BLaER1 treated with 17β-estradiol and CSF1 and Interleukin-3, amounts not matched to agents 10 nM and 100 nM (cell line): ENCODE measurements around the gene MAML2.
A peak's percentile ranks its signal among the peaks of the same experiment; 100 is the strongest.

ENCODE experiments used
- H3K27ac ChIP-seq, 11 experiments: shearing (Covaris generic); formaldehyde crosslinking; 2 replicates each; pipeline ENCODE4 v1.8.1; 2022
- H3K27me3 ChIP-seq, 11 experiments: shearing (Covaris generic); formaldehyde crosslinking; 2 replicates each; pipeline ENCODE4 v1.8.1; 2022
- H3K36me3 ChIP-seq, 11 experiments: shearing (Covaris generic); formaldehyde crosslinking; 2 replicates each; pipeline ENCODE4 v1.8.1; 2022
- H3K4me1 ChIP-seq, 10 experiments: shearing (Covaris generic); formaldehyde crosslinking; 2 replicates each; pipeline ENCODE4 v1.8.1; 2022
- H3K4me2 ChIP-seq, 11 experiments: shearing (Covaris generic); formaldehyde crosslinking; 2 replicates each; pipeline ENCODE4 v1.8.1; 2022
- H3K4me3 ChIP-seq, 10 experiments: shearing (Covaris generic); formaldehyde crosslinking; 2 replicates each; pipeline ENCODE4 v1.8.1; 2022
- H3K9ac ChIP-seq, 11 experiments: shearing (Covaris generic); formaldehyde crosslinking; 2 replicates each; pipeline ENCODE4 v1.8.1; 2022
- H3K9me3 ChIP-seq, 11 experiments: shearing (Covaris generic); formaldehyde crosslinking; replicated peaks in 1 of 11; 2 replicates each; pipeline ENCODE4 v1.8.1; 2022
- H4K20me1 ChIP-seq, 11 experiments: shearing (Covaris generic); formaldehyde crosslinking; 2 replicates each; pipeline ENCODE4 v1.8.1; 2022
- Cebpa-rat ChIP-seq, 11 experiments: shearing (Covaris generic); IDR thresholded peaks; 2 replicates each; pipeline ENCODE4 v1.8.1; 2022

Gene MAML2

DNA sequence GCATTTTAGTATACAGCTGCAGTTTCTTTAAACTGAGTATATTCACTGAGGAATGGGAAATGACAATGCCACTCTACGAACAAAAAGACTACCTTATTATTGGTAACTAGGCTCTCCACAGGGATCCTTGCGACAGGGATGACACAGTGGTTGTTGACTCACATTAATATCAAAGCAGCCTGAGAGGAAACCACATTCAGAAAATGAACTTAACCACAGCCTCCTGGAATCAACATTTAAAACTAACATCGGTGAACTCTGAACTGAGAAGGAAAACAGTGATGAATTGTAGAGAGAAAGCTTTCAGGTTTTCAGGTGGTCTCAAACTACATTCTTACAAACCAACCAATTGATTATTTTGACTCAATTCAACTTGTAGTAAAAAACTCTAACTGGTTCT is 328.8 kb downstream of the MAML2 start:
- TF ChIP-seq Cebpa-rat (IDR thresholded peaks at IDR 0.05): peak in 3 of 11 experiments; percentile 7 to 49 (median 15); a peak in 1 of 22 replicates
- H3K4me3 ChIP-seq: peak overlapping the region in 2 of 10 experiments; percentile 36 to 52; a peak in 5 of 20 replicates
- no peaks in the 10 kb centered on the region for H3K27me3 ChIP-seq
- peaks cover 0 to 94% (median 0%) of the 10 kb centered on the region in 11 experiments; a peak in 5 of 22 replicates for H4K20me1 ChIP-seq
- no peaks in the 10 kb centered on the region for H3K9me3 ChIP-seq
- H3K4me2 ChIP-seq: peak overlapping the region; percentile 75 to 94 (median 87)
- H3K9ac ChIP-seq: peak overlapping the region; percentile 37 to 72 (median 67); a peak in 19 of 22 replicates
- H3K36me3 ChIP-seq: peaks cover 0 to 16% (median 0%) of the 10 kb centered on the region in 11 experiments; a peak in 2 of 22 replicates
- peak overlapping the region in 10 of 11 experiments; percentile 57 to 88 (median 82); a peak in 20 of 22 replicates for H3K27ac ChIP-seq
- H3K4me1 ChIP-seq: peaks cover 38 to 51% (median 46%) of the 10 kb centered on the region in 10 experiments

- Histone ChIP-seq H3K27ac (peak overlapping the region in 10 of 11 experiments; percentile 57 to 88 (median 82); a peak in 20 of 22 replicates), H3K4me3 (peak overlapping the region in 3 of 10 experiments; percentile 18 to 52 (median 36); a peak in 7 of 20 replicates), H3K9ac (peak overlapping the region; percentile 37 to 72 (median 67); a peak in 19 of 22 replicates), H3K27me3 (no peaks in the 10 kb centered on the region), H3K9me3 (no peaks in the 10 kb centered on the region), H3K4me2 (peak overlapping the region; percentile 75 to 94 (median 87)), H3K4me1 (peaks cover 38 to 51% (median 46%) of the 10 kb centered on the region in 10 experiments), H4K20me1 (peaks cover 0 to 94% (median 0%) of the 10 kb centered on the region in 11 experiments; a peak in 5 of 22 replicates), H3K36me3 (peaks cover 0 to 19% (median 0%) of the 10 kb centered on the region in 11 experiments; a peak in 2 of 22 replicates)
- no peak for TF ChIP-seq Cebpa-rat (IDR thresholded peaks at IDR 0.05)
These were observed 329.4 kb downstream of the MAML2 start for GRCh38 chr11:96013461-96014213.

DNA sequence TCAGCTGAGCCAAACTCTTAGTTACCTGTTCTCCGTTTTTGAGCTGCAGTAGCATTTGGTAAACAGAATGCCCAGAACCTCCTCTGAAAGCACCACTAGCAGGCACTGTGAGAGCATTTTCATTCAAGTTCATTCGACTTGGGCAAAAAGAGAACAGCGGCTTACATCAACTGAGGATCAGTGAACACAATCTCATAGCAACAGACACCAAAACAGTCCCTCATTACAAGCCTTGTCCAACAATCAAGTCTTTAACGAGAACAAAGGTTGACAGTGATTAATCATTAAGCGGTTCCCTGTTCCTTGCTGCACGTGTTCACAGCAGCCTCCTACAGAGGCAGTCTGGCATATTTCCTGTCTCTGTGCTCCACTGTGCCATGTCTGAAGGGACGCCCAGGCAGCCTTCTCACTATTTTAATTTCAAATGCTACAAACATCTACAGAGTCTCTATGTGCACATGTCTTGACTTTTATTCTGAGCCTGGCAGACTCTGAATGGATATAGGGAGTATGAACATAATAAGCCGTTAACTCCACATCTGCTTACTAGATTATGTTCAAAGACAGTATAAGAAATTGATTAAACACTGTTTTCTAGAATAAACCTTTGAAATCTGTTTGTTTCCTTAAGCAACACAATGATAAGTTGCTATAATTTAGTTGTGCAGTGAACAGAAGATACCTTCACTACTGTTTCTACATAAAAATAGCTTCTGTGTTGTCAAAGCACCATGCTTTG is 330.7 kb downstream of the MAML2 start:
- peak overlapping the region; percentile 75 to 94 (median 87) for H3K4me2 ChIP-seq
- H3K9ac ChIP-seq: peak overlapping the region in 4 of 11 experiments; percentile 20 to 51 (median 27); a peak in 6 of 22 replicates
- peaks cover 0 to 89% (median 0%) of the 10 kb centered on the region in 11 experiments; a peak in 5 of 22 replicates for H4K20me1 ChIP-seq

DNA sequence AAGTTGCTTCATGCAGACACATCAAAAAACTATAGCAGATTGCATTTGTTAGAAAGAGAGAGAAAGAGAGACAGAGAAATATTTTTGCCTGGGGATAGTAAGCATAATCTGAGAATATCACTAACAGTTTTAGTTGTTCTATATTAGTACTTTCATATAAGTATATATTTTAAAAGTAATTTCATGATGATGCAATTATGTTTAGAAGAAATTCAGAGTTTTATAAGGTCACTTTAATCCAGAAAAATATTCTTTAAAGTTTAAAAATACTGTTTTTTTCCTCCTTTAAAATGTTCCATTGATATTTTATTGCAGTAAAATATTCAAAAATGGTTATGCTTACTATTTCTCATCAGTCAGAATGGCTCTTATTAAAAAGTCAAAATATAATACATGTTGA is 332.3 kb downstream of the MAML2 start:
- no peak overlapping the region for H3K4me2 ChIP-seq
- no peak overlapping the region for H3K4me3 ChIP-seq
- no peaks in the 10 kb centered on the region for H3K9me3 ChIP-seq
- H3K27me3 ChIP-seq: no peaks in the 10 kb centered on the region
- H4K20me1 ChIP-seq: peaks cover 0 to 94% (median 0%) of the 10 kb centered on the region in 11 experiments; a peak in 5 of 22 replicates
- H3K9ac ChIP-seq: no peak overlapping the region
- H3K36me3 ChIP-seq: peaks cover 0 to 37% (median 0%) of the 10 kb centered on the region in 11 experiments; a peak in 1 of 22 replicates
- H3K27ac ChIP-seq: no peak overlapping the region
- peaks cover 38 to 49% (median 44%) of the 10 kb centered on the region in 10 experiments for H3K4me1 ChIP-seq
- TF ChIP-seq Cebpa-rat (IDR thresholded peaks at IDR 0.05): no peak

More for the DNA sequence above, 330.7 kb downstream of the MAML2 start:
- Histone ChIP-seq H3K27ac (peak overlapping the region in 10 of 11 experiments; percentile 27 to 88 (median 81); a peak in 20 of 22 replicates), H3K9me3 (no peaks in the 10 kb centered on the region), H3K27me3 (no peaks in the 10 kb centered on the region), H3K4me3 (no peak overlapping the region), H3K36me3 (peaks cover 0 to 22% (median 0%) of the 10 kb centered on the region in 11 experiments; a peak in 1 of 22 replicates), H3K4me1 (peaks cover 38 to 51% (median 46%) of the 10 kb centered on the region in 10 experiments)
- no peak for TF ChIP-seq Cebpa-rat (IDR thresholded peaks at IDR 0.05)

DNA sequence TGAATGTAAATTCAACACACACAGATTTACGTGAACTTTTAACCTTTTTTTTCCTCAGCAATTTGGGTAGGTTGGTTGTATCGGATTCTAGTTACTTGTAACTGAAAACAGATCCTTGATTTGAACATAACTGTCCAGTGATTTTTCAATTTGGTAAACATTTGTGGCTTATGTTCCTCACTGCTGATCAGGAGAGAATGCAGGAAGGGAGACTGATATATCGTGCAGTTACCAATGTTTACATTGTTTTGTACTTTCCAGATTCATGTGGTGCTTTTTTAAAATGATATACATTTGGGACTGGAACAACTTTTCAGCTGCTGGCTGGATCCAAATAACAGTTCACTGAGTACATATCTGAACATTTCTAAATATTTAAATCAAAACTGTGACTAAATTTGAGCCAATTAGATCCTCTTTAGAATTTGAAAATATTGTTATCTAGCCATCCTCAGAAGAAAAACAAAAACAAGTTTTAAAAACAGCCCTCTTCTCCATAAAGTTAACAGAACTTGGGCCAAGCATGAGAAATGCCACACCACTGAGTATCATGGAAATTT is 334.8 kb downstream of the MAML2 start:
- H3K36me3 ChIP-seq: peaks cover 0 to 54% (median 0%) of the 10 kb centered on the region in 11 experiments; a peak in 4 of 22 replicates
- no peak overlapping the region for H3K4me2 ChIP-seq
- no peak overlapping the region for H3K9ac ChIP-seq
- H3K4me3 ChIP-seq: no peak overlapping the region
- TF ChIP-seq Cebpa-rat (IDR thresholded peaks at IDR 0.05): no peak
- H3K27me3 ChIP-seq: no peaks in the 10 kb centered on the region
- no peak overlapping the region for H3K27ac ChIP-seq
- H3K9me3 ChIP-seq: 0 out of 22 replicates have a peak, but pooled peaks cover 0 to 4% (median 0%) of the 10 kb centered on the region in 11 experiments
- peaks cover 17 to 24% (median 21%) of the 10 kb centered on the region in 10 experiments for H3K4me1 ChIP-seq
- peaks cover 0 to 85% (median 0%) of the 10 kb centered on the region in 11 experiments; a peak in 5 of 22 replicates for H4K20me1 ChIP-seq

DNA sequence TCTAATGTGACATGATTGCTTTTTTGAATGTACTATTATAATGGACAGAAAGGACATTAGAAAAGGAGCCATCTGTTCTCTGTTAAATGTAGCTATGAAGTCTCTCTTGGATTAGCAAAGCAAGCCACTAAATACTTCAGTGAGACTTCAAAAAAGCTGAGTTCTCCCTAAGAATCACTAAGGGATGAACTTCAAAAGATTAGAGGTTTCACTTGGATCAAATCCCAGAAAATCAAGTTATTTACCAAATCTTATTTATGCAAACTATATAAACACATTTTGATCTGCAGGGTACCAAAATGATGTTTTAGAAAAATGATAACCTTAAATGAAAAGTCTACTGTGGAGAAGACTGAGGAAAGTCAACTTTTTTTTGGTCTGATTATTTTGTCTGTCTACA is 337.0 kb downstream of the MAML2 start:
- TF ChIP-seq Cebpa-rat (IDR thresholded peaks at IDR 0.05): no peak
- H3K9ac ChIP-seq: no peak overlapping the region
- H3K27ac ChIP-seq: no peak overlapping the region
- 0 out of 22 replicates have a peak, but pooled peaks cover 0 to 4% (median 0%) of the 10 kb centered on the region in 11 experiments for H3K9me3 ChIP-seq
- H3K4me2 ChIP-seq: no peak overlapping the region
- no peaks in the 10 kb centered on the region for H3K27me3 ChIP-seq
- H3K4me1 ChIP-seq: peaks cover 0 to 2% (median 0%) of the 10 kb centered on the region in 10 experiments; a peak in 3 of 20 replicates
- peaks cover 0 to 80% (median 0%) of the 10 kb centered on the region in 11 experiments; a peak in 3 of 22 replicates for H4K20me1 ChIP-seq
- peaks cover 0 to 70% (median 0%) of the 10 kb centered on the region in 11 experiments; a peak in 5 of 22 replicates for H3K36me3 ChIP-seq
- H3K4me3 ChIP-seq: no peak overlapping the region

- H3K9me3 ChIP-seq: 0 out of 22 replicates have a peak, but pooled peaks cover 0 to 4% (median 0%) of the 10 kb centered on the region in 11 experiments
- peaks cover 0 to 80% (median 0%) of the 10 kb centered on the region in 11 experiments; a peak in 4 of 22 replicates for H4K20me1 ChIP-seq
- no peak overlapping the region for H3K27ac ChIP-seq
- no peak for TF ChIP-seq Cebpa-rat (IDR thresholded peaks at IDR 0.05)
- H3K4me3 ChIP-seq: no peak overlapping the region
- H3K36me3 ChIP-seq: peaks cover 0 to 76% (median 0%) of the 10 kb centered on the region in 11 experiments; a peak in 5 of 22 replicates
- H3K9ac ChIP-seq: no peak overlapping the region
- no peak overlapping the region for H3K4me2 ChIP-seq
- no peaks in the 10 kb centered on the region for H3K27me3 ChIP-seq
- H3K4me1 ChIP-seq: peaks cover 0 to 6% (median 2%) of the 10 kb centered on the region in 10 experiments; a peak in 3 of 20 replicates
These were observed 338.1 kb downstream of the MAML2 start for GRCh38 chr11:96004862-96005261.

- H3K4me2 ChIP-seq: no peak overlapping the region
- H4K20me1 ChIP-seq: peaks cover 0 to 80% (median 0%) of the 10 kb centered on the region in 11 experiments; a peak in 4 of 22 replicates
- no peaks in the 10 kb centered on the region for H3K27me3 ChIP-seq
- H3K9ac ChIP-seq: no peak overlapping the region
- H3K9me3 ChIP-seq: 0 out of 22 replicates have a peak, but pooled peaks cover 0 to 4% (median 0%) of the 10 kb centered on the region in 11 experiments
- TF ChIP-seq Cebpa-rat (IDR thresholded peaks at IDR 0.05): no peak
- H3K4me1 ChIP-seq: peaks cover 0 to 8% (median 2%) of the 10 kb centered on the region in 10 experiments; a peak in 3 of 20 replicates
- H3K27ac ChIP-seq: no peak overlapping the region
- H3K4me3 ChIP-seq: no peak overlapping the region
- H3K36me3 ChIP-seq: peaks cover 0 to 71% (median 0%) of the 10 kb centered on the region in 11 experiments; a peak in 5 of 22 replicates
These were observed 340.2 kb downstream of the MAML2 start for GRCh38 chr11:96002754-96003290.
